ENCODE results near the gene NLGN3.

DNA sequence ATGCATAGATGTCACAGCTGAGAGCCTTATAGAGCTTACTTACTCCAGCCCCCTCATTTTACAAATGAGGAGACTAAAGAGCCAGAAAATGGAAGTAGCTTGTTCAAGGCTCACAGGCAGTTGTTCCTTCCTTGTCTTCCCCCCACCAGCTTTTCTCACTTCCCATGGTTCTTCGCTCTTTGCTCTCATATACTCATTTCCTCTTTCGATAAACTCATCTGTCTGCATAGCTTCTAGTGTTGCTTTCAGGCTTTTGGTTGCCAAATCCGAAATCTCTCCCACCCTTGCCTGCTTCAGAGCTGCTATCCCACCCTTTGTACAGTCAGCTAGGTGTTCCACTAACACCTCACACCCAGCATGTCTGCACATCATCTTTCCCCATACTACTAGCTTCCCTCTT is 53.4 kb downstream of the NLGN3 start:
- no peak for TF ChIP-seq GATA3 (IDR thresholded peaks at IDR 0.05; ENCODE audit: low read depth, low read length)
- no peak for TF ChIP-seq GATA2 (IDR thresholded peaks at IDR 0.05; ENCODE audit: low read depth, low read length)
